Suprapubic skin (tissue), 3 donors: Measurements from ENCODE around the gene RNASE11.

Experiments
- EP300 ChIP-seq: sonication (generic); formaldehyde crosslinking; IDR thresholded peaks from one replicate; pipeline ENCODE4 v1.6.1; 2017; ENCODE audit warnings: antibody characterized with exemption
- POLR2A ChIP-seq, 2 donors: fragments of 450-650 bp; IDR thresholded peaks; one replicate each; pipeline ENCODE4 v1.6.1; 2017; ENCODE audit warnings: antibody characterized with exemption in 2 of 2, mild to moderate bottlenecking in 2 of 2, moderate library complexity in 2 of 2
- TF ChIP-seq, protein P1 (sequence below), 2 donors: fragments of 200-600 bp in 1 of 2; fragments of 450-650 bp in 1 of 2; sonication (generic) in 1 of 2; IDR thresholded peaks; one replicate each; pipeline ENCODE4 v1.5.1; 2016 to 2019; ENCODE audit warnings: antibody characterized with exemption in 2 of 2, mild to moderate bottlenecking in 1 of 2, moderate library complexity in 1 of 2

GRCh38 chr14:20583142-20583541, 4.7 kb downstream of the RNASE11 start:
- TF ChIP-seq, protein P1, sequence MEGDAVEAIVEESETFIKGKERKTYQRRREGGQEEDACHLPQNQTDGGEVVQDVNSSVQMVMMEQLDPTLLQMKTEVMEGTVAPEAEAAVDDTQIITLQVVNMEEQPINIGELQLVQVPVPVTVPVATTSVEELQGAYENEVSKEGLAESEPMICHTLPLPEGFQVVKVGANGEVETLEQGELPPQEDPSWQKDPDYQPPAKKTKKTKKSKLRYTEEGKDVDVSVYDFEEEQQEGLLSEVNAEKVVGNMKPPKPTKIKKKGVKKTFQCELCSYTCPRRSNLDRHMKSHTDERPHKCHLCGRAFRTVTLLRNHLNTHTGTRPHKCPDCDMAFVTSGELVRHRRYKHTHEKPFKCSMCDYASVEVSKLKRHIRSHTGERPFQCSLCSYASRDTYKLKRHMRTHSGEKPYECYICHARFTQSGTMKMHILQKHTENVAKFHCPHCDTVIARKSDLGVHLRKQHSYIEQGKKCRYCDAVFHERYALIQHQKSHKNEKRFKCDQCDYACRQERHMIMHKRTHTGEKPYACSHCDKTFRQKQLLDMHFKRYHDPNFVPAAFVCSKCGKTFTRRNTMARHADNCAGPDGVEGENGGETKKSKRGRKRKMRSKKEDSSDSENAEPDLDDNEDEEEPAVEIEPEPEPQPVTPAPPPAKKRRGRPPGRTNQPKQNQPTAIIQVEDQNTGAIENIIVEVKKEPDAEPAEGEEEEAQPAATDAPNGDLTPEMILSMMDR (IDR thresholded peaks at IDR 0.05), result no peak
- TF ChIP-seq EP300, result no peak
- TF ChIP-seq POLR2A (IDR thresholded peaks at IDR 0.05), result no peak
